Activated CD4-positive, alpha-beta T cell treated with anti-CD3 and anti-CD28 coated beads, Interleukin-2, amount 10 ng/mL, durations not matched to agents 24 days and 14 days (primary cell): Measurements from ENCODE around the gene ALDH18A1. TPM values are rescaled to one million over a fixed set of nuclear protein-coding genes. Genes with fewer than 3 reads are reported as not detected.
"Not testable (repeated sequence)": the region's sequence is repeated elsewhere in the genome, so short reads cannot be mapped to it uniquely, and the experiment has no call there.

Experiments used
- DNase-seq: peaks from one replicate; pipeline ENCODE4 v3.0.0; 2022
- H3K27ac Mint-ChIP-seq: one replicate; pipeline ENCODE4 v1.8.0; 2022; ENCODE audit warnings: mild to moderate bottlenecking, mixed read lengths
- H3K27me3 Mint-ChIP-seq: one replicate; pipeline ENCODE4 v1.8.0; 2022; ENCODE audit warnings: mixed read lengths
- H3K36me3 Mint-ChIP-seq: one replicate; pipeline ENCODE4 v1.8.0; 2022; ENCODE audit warnings: low read depth, mild to moderate bottlenecking, mixed read lengths
- H3K4me1 Mint-ChIP-seq: one replicate; pipeline ENCODE4 v1.8.0; 2021; ENCODE audit warnings: mixed read lengths
- H3K4me3 Mint-ChIP-seq: one replicate; pipeline ENCODE4 v1.8.0; 2022; ENCODE audit warnings: mild to moderate bottlenecking, moderate library complexity, mixed read lengths
- H3K9me3 Mint-ChIP-seq: one replicate; pipeline ENCODE4 v1.8.0; 2021; ENCODE audit warnings: mixed read lengths
- intact Hi-C: fragments of 100-400 bp; cut with micrococcal nuclease; formaldehyde crosslinking; loops from one replicate; pipeline ENCODE4 v1.15.1; 2023
- total RNA-seq: library from RNA; stranded (reverse); gene quantifications from 2 replicates; pipeline ENCODE4 v1.2.3, GENCODE V29; 2022

ALDH18A1 gene
- total RNA-seq, 1 donor from 2014 or later, result 126 TPM

GRCh38 chr10:95635319-95635733 lies 21.2 kb downstream of the ALDH18A1 start:
- no peak overlapping the region for H3K27ac Mint-ChIP-seq
- no peak for DNase-seq
- H3K36me3 Mint-ChIP-seq, result peaks cover 70% of the 10 kb centered on the region
- intact Hi-C loops, result no loop called here
- H3K27me3 Mint-ChIP-seq, result no peaks in the 10 kb centered on the region
- no peak overlapping the region for H3K4me3 Mint-ChIP-seq
- H3K4me1 Mint-ChIP-seq, result no peaks in the 10 kb centered on the region
- H3K9me3 Mint-ChIP-seq, result no peaks in the 10 kb centered on the region

- no peak for DNase-seq
- Mint-ChIP-seq H3K36me3 (peaks cover 71% of the 10 kb centered on the region), H3K4me3 (no peak overlapping the region), H3K4me1 (peaks cover 5% of the 10 kb centered on the region), H3K27me3 (no peaks in the 10 kb centered on the region), H3K27ac (no peak overlapping the region), H3K9me3 (no peaks in the 10 kb centered on the region)
- intact Hi-C loops, result no loop called here
Measured at GRCh38 chr10:95628786-95629185, 27.7 kb downstream of the ALDH18A1 start.

- Mint-ChIP-seq H3K36me3 (peaks cover 55% of the 10 kb centered on the region), H3K4me3 (no peak overlapping the region), H3K4me1 (peaks cover 5% of the 10 kb centered on the region), H3K27ac (no peak overlapping the region), H3K9me3 (no peaks in the 10 kb centered on the region), H3K27me3 (no peaks in the 10 kb centered on the region)
- no peak for DNase-seq
- intact Hi-C loops, result no loop called here
Measured at GRCh38 chr10:95626500-95626899, 30.0 kb downstream of the ALDH18A1 start.

- peaks cover 56% of the 10 kb centered on the region for H3K36me3 Mint-ChIP-seq
- DNase-seq, intact Hi-C loops, H3K27ac Mint-ChIP-seq, H3K27me3 Mint-ChIP-seq, H3K4me1 Mint-ChIP-seq, H3K9me3 Mint-ChIP-seq, H3K4me3 Mint-ChIP-seq: not testable (repeated sequence)
Measured at GRCh38 chr10:95620415-95620814, 36.1 kb downstream of the ALDH18A1 start.

GRCh38 chr10:95618101-95618500 lies 38.4 kb downstream of the ALDH18A1 start:
- Mint-ChIP-seq H3K27ac (no peak overlapping the region), H3K4me3 (no peak overlapping the region), H3K9me3 (no peaks in the 10 kb centered on the region), H3K36me3 (peaks cover 65% of the 10 kb centered on the region), H3K4me1 (no peaks in the 10 kb centered on the region), H3K27me3 (no peaks in the 10 kb centered on the region)
- intact Hi-C loops, result no loop called here
- no peak for DNase-seq

GRCh38 chr10:95616446-95616845 lies 40.1 kb downstream of the ALDH18A1 start:
- Mint-ChIP-seq H3K4me3 (no peak overlapping the region), H3K36me3 (peaks cover 69% of the 10 kb centered on the region), H3K4me1 (no peaks in the 10 kb centered on the region), H3K9me3 (no peaks in the 10 kb centered on the region), H3K27ac (no peak overlapping the region), H3K27me3 (no peaks in the 10 kb centered on the region)
- DNase-seq, result no peak
- intact Hi-C loops, result no loop called here

GRCh38 chr10:95613330-95613729 lies 43.2 kb downstream of the ALDH18A1 start:
- Mint-ChIP-seq H3K27ac (no peak overlapping the region), H3K9me3 (no peaks in the 10 kb centered on the region), H3K36me3 (peaks cover 63% of the 10 kb centered on the region), H3K27me3 (no peaks in the 10 kb centered on the region), H3K4me3 (no peak overlapping the region), H3K4me1 (no peaks in the 10 kb centered on the region)
- DNase-seq, result no peak
- intact Hi-C loops, result no loop called here

GRCh38 chr10:95610727-95611126 lies 45.8 kb downstream of the ALDH18A1 start:
- intact Hi-C loops, result no loop called here

GRCh38 chr10:95606922-95607321 lies 49.6 kb downstream of the ALDH18A1 start:
- no peak for DNase-seq

More at GRCh38 chr10:95610727-95611126, 45.8 kb downstream of the ALDH18A1 start:
- Mint-ChIP-seq H3K27ac (no peak overlapping the region), H3K4me1 (no peaks in the 10 kb centered on the region), H3K9me3 (no peaks in the 10 kb centered on the region), H3K27me3 (no peaks in the 10 kb centered on the region), H3K4me3 (no peak overlapping the region), H3K36me3 (peaks cover 66% of the 10 kb centered on the region)
- no peak for DNase-seq

GRCh38 chr10:95605163-95605562 lies 51.3 kb downstream of the ALDH18A1 start:
- Mint-ChIP-seq H3K9me3 (no peaks in the 10 kb centered on the region), H3K27me3 (peaks cover 2% of the 10 kb centered on the region), H3K4me3 (no peak overlapping the region), H3K4me1 (no peaks in the 10 kb centered on the region), H3K36me3 (peaks cover 34% of the 10 kb centered on the region), H3K27ac (no peak overlapping the region)
- intact Hi-C loops, result no loop called here
- no peak for DNase-seq

More at GRCh38 chr10:95606922-95607321, 49.6 kb downstream of the ALDH18A1 start:
- Mint-ChIP-seq H3K36me3 (peaks cover 45% of the 10 kb centered on the region), H3K27ac (no peak overlapping the region), H3K4me3 (no peak overlapping the region), H3K9me3 (no peaks in the 10 kb centered on the region), H3K4me1 (no peaks in the 10 kb centered on the region), H3K27me3 (no peaks in the 10 kb centered on the region)
- intact Hi-C loops, result no loop called here

- no peak overlapping the region for H3K27ac Mint-ChIP-seq
- no peak for DNase-seq
- H3K27me3 Mint-ChIP-seq, result peaks cover 2% of the 10 kb centered on the region
- no peaks in the 10 kb centered on the region for H3K9me3 Mint-ChIP-seq
- H3K4me3 Mint-ChIP-seq, result no peak overlapping the region
- H3K36me3 Mint-ChIP-seq, result peaks cover 31% of the 10 kb centered on the region
- H3K4me1 Mint-ChIP-seq, result no peaks in the 10 kb centered on the region
- intact Hi-C loops, result loop anchor here (5.0 kb wide), 1 partner anchor 472 kb away; no protein-coding TSS in a partner anchor
Measured at GRCh38 chr10:95604630-95605029, 51.9 kb downstream of the ALDH18A1 start.

GRCh38 chr10:95602382-95602781 lies 54.1 kb downstream of the ALDH18A1 start:
- Mint-ChIP-seq H3K9me3 (no peaks in the 10 kb centered on the region), H3K4me3 (no peak overlapping the region), H3K36me3 (peaks cover 17% of the 10 kb centered on the region), H3K27me3 (peaks cover 5% of the 10 kb centered on the region), H3K4me1 (no peaks in the 10 kb centered on the region), H3K27ac (no peak overlapping the region)
- DNase-seq, result no peak
- intact Hi-C loops, result loop anchor here (5.0 kb wide), 1 partner anchor 470 kb away; no protein-coding TSS in a partner anchor

GRCh38 chr10:95601116-95601719 lies 55.3 kb downstream of the ALDH18A1 start:
- H3K27me3 Mint-ChIP-seq, result peaks cover 16% of the 10 kb centered on the region
- H3K36me3 Mint-ChIP-seq, result peaks cover 11% of the 10 kb centered on the region
- H3K4me1 Mint-ChIP-seq, result no peaks in the 10 kb centered on the region
- no peak overlapping the region for H3K27ac Mint-ChIP-seq
- no peak overlapping the region for H3K4me3 Mint-ChIP-seq
- no peaks in the 10 kb centered on the region for H3K9me3 Mint-ChIP-seq
- intact Hi-C loops, result loop anchor here (1.0 to 5.0 kb wide), 3 partner anchors 171 to 469 kb away; no protein-coding TSS in a partner anchor
- peak; percentile 82 for DNase-seq

GRCh38 chr10:95600158-95600557 lies 56.4 kb downstream of the ALDH18A1 start:
- no peak for DNase-seq
- H3K36me3 Mint-ChIP-seq, result peaks cover 4% of the 10 kb centered on the region
- H3K4me3 Mint-ChIP-seq, result no peak overlapping the region
- H3K4me1 Mint-ChIP-seq, result no peaks in the 10 kb centered on the region
- H3K9me3 Mint-ChIP-seq, result no peaks in the 10 kb centered on the region
- H3K27me3 Mint-ChIP-seq, result peaks cover 16% of the 10 kb centered on the region
- H3K27ac Mint-ChIP-seq, result no peak overlapping the region
- intact Hi-C loops, result loop anchor here (5.0 kb wide), 1 partner anchor 468 kb away; no protein-coding TSS in a partner anchor

GRCh38 chr10:95597788-95598187 lies 58.7 kb downstream of the ALDH18A1 start:
- Mint-ChIP-seq H3K27me3 (peaks cover 24% of the 10 kb centered on the region), H3K4me3 (no peak overlapping the region), H3K9me3 (no peaks in the 10 kb centered on the region), H3K27ac (no peak overlapping the region), H3K4me1 (no peaks in the 10 kb centered on the region), H3K36me3 (no peaks in the 10 kb centered on the region)
- intact Hi-C loops, result no loop called here
- DNase-seq, result no peak
